HEK293 (cell line): ENCODE measurements around the gene GTF2F2.

Source experiments
- GFI1B ChIP-seq: fragments of 450-650 bp; formaldehyde crosslinking; IDR thresholded peaks from 2 replicates; pipeline ENCODE4 v1.5.1; 2016; ENCODE audit warnings: missing biosample characterization, missing genetic modification characterization
- KLF1 ChIP-seq: fragments of 450-650 bp; formaldehyde crosslinking; IDR thresholded peaks from 2 replicates; pipeline ENCODE4 v1.5.1; 2016; ENCODE audit warnings: missing biosample characterization, missing genetic modification characterization
- PATZ1 ChIP-seq: fragments of 450-650 bp; formaldehyde crosslinking; IDR thresholded peaks from 2 replicates; pipeline ENCODE4 v1.5.1; 2016; ENCODE audit warnings: missing biosample characterization, missing genetic modification characterization
- ZNF114 ChIP-seq: fragments of 450-650 bp; formaldehyde crosslinking; IDR thresholded peaks from 2 replicates; pipeline ENCODE4 v1.5.0; 2017; ENCODE audit warnings: missing biosample characterization, missing genetic modification characterization
- ZNF121 ChIP-seq: fragments of 450-650 bp; formaldehyde crosslinking; IDR thresholded peaks from 2 replicates; pipeline ENCODE4 v1.5.1; 2016; ENCODE audit warnings: missing biosample characterization, missing genetic modification characterization
- ZNF426 ChIP-seq: fragments of 450-650 bp; formaldehyde crosslinking; IDR thresholded peaks from 2 replicates; pipeline ENCODE4 v1.5.1; 2017; ENCODE audit warnings: missing biosample characterization, missing genetic modification characterization, mild to moderate bottlenecking, inconsistent platforms, moderate library complexity
- ZNF433 ChIP-seq: fragments of 450-650 bp; formaldehyde crosslinking; IDR thresholded peaks from 2 replicates; pipeline ENCODE4 v1.5.1; 2016; ENCODE audit warnings: missing biosample characterization, missing genetic modification characterization, low read depth
- ZNF549 ChIP-seq: fragments of 450-650 bp; IDR thresholded peaks from 2 replicates; pipeline ENCODE4 v1.5.1; 2018; ENCODE audit warnings: missing biosample characterization, missing genetic modification characterization, mild to moderate bottlenecking, inconsistent platforms, moderate library complexity
- ZNF555 ChIP-seq: fragments of 450-650 bp; formaldehyde crosslinking; conservative IDR thresholded peaks from 2 replicates; pipeline ENCODE4 v1.5.1; 2017; ENCODE audit warnings: missing biosample characterization, mild to moderate bottlenecking, missing genetic modification characterization, inconsistent platforms
- ZNF626 ChIP-seq: fragments of 450-650 bp; sonication (Bioruptor Pico); formaldehyde crosslinking; IDR thresholded peaks from 2 replicates; pipeline ENCODE4 v1.5.1; 2018; ENCODE audit warnings: missing biosample characterization, missing genetic modification characterization, inconsistent platforms
- ZNF629 ChIP-seq: fragments of 450-650 bp; formaldehyde crosslinking; IDR thresholded peaks from 2 replicates; pipeline ENCODE4 v1.5.1; 2017; ENCODE audit warnings: missing biosample characterization, missing genetic modification characterization
- TF ChIP-seq, protein P1 (sequence below): fragments of 450-650 bp; formaldehyde crosslinking; IDR thresholded peaks from 2 replicates; pipeline ENCODE4 v1.5.1; 2016; ENCODE audit warnings: missing biosample characterization, missing genetic modification characterization
- TF ChIP-seq, protein P2 (sequence below): fragments of 450-650 bp; formaldehyde crosslinking; IDR thresholded peaks from 2 replicates; pipeline ENCODE4 v1.5.1; 2016; ENCODE audit warnings: missing biosample characterization, missing genetic modification characterization
- TF ChIP-seq, protein P3 (sequence below): fragments of 450-650 bp; formaldehyde crosslinking; IDR thresholded peaks from 2 replicates; pipeline ENCODE4 v1.5.1; 2016; ENCODE audit warnings: missing biosample characterization, missing genetic modification characterization
- TF ChIP-seq, protein P4 (sequence below): fragments of 450-650 bp; formaldehyde crosslinking; IDR thresholded peaks from 2 replicates; pipeline ENCODE4 v1.5.1; 2016; ENCODE audit warnings: missing biosample characterization, missing genetic modification characterization
- TF ChIP-seq, protein P5 (sequence below): fragments of 450-650 bp; formaldehyde crosslinking; IDR thresholded peaks from 2 replicates; pipeline ENCODE4 v1.5.1; 2017; ENCODE audit warnings: missing biosample characterization, missing genetic modification characterization

Gene GTF2F2

GRCh38 chr13:45180713-45181601, 60.6 kb downstream of the GTF2F2 start (continued):
- TF ChIP-seq, protein P1, sequence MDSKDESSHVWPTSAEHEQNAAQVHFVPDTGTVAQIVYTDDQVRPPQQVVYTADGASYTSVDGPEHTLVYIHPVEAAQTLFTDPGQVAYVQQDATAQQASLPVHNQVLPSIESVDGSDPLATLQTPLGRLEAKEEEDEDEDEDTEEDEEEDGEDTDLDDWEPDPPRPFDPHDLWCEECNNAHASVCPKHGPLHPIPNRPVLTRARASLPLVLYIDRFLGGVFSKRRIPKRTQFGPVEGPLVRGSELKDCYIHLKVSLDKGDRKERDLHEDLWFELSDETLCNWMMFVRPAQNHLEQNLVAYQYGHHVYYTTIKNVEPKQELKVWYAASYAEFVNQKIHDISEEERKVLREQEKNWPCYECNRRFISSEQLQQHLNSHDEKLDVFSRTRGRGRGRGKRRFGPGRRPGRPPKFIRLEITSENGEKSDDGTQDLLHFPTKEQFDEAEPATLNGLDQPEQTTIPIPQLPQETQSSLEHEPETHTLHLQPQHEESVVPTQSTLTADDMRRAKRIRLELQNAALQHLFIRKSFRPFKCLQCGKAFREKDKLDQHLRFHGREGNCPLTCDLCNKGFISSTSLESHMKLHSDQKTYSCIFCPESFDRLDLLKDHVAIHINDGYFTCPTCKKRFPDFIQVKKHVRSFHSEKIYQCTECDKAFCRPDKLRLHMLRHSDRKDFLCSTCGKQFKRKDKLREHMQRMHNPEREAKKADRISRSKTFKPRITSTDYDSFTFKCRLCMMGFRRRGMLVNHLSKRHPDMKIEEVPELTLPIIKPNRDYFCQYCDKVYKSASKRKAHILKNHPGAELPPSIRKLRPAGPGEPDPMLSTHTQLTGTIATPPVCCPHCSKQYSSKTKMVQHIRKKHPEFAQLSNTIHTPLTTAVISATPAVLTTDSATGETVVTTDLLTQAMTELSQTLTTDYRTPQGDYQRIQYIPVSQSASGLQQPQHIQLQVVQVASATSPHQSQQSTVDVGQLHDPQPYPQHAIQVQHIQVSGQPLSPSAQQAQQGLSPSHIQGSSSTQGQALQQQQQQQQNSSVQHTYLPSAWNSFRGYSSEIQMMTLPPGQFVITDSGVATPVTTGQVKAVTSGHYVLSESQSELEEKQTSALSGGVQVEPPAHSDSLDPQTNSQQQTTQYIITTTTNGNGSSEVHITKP (tag by site-specific recombination), result 0 out of 2 replicates have a peak, but pooled peaks have one; percentile 16
- TF ChIP-seq ZNF121 (tag by site-specific recombination) (peak; percentile 72), ZNF549 (tag by site-specific recombination) (no peak), ZNF555 (no peak), PATZ1 (tag by site-specific recombination) (no peak), GFI1B (tag by site-specific recombination) (no peak), ZNF626 (tag by site-specific recombination) (no peak), KLF1 (tag by site-specific recombination) (peak; percentile 77), ZNF426 (tag by site-specific recombination) (no peak), ZNF629 (no peak), ZNF114 (tag by site-specific recombination) (no peak), ZNF433 (tag by site-specific recombination) (0 out of 2 replicates have a peak, but pooled peaks have one; percentile 8)
- TF ChIP-seq, protein P2, sequence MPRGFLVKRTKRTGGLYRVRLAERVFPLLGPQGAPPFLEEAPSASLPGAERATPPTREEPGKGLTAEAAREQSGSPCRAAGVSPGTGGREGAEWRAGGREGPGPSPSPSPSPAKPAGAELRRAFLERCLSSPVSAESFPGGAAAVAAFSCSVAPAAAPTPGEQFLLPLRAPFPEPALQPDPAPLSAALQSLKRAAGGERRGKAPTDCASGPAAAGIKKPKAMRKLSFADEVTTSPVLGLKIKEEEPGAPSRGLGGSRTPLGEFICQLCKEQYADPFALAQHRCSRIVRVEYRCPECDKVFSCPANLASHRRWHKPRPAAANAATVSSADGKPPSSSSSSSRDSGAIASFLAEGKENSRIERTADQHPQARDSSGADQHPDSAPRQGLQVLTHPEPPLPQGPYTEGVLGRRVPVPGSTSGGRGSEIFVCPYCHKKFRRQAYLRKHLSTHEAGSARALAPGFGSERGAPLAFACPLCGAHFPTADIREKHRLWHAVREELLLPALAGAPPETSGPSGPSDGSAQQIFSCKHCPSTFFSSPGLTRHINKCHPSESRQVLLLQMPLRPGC (tag by site-specific recombination), result no peak
- TF ChIP-seq, protein P3, sequence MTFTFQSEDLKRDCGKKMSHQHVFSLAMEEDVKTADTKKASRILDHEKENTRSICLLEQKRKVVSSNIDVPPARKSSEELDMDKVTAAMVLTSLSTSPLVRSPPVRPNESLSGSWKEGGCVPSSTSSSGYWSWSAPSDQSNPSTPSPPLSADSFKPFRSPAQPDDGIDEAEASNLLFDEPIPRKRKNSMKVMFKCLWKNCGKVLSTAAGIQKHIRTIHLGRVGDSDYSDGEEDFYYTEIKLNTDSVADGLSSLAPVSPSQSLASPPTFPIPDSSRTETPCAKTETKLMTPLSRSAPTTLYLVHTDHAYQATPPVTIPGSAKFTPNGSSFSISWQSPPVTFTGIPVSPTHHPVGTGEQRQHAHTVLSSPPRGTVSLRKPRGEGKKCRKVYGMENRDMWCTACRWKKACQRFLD (tag by site-specific recombination), result no peak
- TF ChIP-seq, protein P4, sequence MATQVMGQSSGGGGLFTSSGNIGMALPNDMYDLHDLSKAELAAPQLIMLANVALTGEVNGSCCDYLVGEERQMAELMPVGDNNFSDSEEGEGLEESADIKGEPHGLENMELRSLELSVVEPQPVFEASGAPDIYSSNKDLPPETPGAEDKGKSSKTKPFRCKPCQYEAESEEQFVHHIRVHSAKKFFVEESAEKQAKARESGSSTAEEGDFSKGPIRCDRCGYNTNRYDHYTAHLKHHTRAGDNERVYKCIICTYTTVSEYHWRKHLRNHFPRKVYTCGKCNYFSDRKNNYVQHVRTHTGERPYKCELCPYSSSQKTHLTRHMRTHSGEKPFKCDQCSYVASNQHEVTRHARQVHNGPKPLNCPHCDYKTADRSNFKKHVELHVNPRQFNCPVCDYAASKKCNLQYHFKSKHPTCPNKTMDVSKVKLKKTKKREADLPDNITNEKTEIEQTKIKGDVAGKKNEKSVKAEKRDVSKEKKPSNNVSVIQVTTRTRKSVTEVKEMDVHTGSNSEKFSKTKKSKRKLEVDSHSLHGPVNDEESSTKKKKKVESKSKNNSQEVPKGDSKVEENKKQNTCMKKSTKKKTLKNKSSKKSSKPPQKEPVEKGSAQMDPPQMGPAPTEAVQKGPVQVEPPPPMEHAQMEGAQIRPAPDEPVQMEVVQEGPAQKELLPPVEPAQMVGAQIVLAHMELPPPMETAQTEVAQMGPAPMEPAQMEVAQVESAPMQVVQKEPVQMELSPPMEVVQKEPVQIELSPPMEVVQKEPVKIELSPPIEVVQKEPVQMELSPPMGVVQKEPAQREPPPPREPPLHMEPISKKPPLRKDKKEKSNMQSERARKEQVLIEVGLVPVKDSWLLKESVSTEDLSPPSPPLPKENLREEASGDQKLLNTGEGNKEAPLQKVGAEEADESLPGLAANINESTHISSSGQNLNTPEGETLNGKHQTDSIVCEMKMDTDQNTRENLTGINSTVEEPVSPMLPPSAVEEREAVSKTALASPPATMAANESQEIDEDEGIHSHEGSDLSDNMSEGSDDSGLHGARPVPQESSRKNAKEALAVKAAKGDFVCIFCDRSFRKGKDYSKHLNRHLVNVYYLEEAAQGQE (tag by site-specific recombination), result no peak
- TF ChIP-seq, protein P5, sequence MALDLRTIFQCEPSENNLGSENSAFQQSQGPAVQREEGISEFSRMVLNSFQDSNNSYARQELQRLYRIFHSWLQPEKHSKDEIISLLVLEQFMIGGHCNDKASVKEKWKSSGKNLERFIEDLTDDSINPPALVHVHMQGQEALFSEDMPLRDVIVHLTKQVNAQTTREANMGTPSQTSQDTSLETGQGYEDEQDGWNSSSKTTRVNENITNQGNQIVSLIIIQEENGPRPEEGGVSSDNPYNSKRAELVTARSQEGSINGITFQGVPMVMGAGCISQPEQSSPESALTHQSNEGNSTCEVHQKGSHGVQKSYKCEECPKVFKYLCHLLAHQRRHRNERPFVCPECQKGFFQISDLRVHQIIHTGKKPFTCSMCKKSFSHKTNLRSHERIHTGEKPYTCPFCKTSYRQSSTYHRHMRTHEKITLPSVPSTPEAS, result no peak
- TF ChIP-seq, all 188 proteins: peak for 5
